NOMO-1 treated with DMSO at 0.1 percent for 48 hours (cell line): ENCODE data around the gene PRSS33.

Source experiments
- DNase-seq: peaks from one replicate; lab custom pipeline; 2025; ENCODE audit not compliant: unreplicated experiment; lab: John Stamatoyannopoulos, UW

The PRSS33 gene

DNA sequence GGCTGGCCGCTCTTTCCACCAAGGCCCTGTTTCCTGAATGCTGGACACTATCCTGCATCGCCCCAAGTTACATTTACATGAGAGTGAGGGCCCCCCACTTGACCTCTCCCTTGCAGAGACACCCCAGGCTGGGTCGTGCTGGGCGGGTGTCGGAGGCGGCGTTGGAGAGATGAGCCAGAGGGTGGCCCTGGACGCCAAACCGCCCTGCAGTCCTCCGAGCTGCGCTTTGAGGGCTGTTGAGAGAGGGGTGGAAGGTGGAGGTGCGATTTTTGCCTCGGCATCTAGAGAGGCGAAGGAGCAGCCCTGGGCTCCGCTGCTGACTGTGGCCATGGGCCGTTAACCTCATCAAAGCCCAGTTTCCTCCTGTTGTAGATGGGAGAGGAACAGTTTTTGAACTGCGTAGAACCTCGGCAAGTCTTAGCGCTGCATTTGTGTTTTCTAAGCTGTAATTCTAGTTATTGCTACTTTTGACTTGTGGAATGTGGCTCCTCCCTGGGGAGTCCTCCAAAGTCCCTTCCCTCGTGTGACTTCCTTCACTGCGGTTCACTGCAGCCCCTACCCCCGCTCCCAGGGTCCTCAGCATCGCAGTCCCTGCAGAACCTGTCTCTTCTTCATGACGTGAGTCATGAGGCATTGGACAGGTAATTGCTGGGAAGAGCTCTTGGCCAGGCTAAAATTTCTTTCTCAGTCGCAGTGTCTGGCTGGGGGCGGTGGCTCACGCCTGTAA, 9.3 kb downstream of the PRSS33 start:
- DNase-seq, result no peak

DNA sequence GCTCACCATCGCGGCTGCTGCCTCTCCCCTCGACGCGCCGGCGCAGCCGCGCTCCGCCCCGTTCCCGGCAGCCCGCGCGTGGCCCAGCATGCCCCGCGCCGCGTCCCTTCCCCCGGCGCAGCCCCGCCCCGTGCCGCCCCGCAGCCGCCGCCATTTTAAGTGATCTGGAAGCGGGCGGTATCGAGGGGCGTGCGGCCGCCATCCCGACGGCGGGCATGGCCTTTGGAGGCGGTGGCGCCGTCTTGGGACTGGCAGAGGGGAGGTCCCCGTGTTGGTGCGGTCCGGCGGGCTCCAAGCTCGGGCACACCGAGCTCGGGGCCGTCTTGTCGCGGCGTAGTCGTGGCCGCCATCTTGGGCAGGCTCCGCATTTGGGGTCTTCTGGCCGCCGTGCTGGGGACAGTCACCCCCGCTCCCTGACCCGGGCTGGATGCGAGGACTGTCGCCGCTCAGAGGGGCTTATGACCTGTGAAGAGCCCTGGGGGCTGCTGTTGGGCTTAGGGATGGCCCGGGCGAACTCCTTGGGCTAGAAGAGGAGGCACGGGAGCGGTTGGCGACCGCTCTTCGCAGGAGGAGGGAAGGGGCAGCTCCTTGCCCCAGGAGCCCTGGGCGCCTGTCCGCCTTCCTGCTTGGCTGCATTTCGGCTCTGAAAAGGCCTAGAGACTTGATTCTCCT, 10.0 kb downstream of the PRSS33 start, which contains the start of gene ELOB:
ELOB (minus strand) TSS at position 50 of the 672 bp plus-strand sequence; CDS start at position 9, 41 bp downstream.
- peak; percentile 81 for DNase-seq

DNA sequence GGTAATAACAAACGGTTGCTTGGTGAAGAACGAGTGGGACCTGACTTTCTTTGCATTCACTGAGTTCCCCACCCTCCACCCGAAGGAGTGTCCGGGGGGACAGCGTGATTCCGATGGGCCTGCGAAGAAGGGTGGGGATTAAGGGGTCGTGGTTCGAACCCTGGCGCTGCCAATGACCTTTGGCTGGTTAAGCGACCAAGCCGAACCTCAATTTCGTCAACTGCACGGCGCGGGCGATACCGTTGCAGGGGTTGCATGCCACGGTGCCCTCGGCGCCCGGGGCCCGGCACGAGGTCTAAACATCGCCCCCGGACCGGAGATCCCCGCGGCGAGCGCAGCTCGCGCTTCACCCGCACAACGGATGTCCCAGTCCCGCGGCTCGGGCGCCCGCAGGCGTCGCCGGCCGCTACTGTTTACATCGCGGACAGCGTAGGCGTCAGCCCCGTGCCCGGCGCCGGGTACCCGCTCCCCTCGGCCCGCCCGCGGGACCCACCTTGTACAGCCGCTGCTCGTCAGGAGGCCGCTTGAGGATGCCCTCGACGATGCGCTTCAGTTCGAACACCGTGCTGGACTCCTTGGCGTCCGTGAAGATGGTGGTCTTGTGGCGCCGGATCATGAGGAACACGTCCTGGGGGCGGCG, 10.7 kb downstream of the PRSS33 start:
- no peak for DNase-seq

DNA sequence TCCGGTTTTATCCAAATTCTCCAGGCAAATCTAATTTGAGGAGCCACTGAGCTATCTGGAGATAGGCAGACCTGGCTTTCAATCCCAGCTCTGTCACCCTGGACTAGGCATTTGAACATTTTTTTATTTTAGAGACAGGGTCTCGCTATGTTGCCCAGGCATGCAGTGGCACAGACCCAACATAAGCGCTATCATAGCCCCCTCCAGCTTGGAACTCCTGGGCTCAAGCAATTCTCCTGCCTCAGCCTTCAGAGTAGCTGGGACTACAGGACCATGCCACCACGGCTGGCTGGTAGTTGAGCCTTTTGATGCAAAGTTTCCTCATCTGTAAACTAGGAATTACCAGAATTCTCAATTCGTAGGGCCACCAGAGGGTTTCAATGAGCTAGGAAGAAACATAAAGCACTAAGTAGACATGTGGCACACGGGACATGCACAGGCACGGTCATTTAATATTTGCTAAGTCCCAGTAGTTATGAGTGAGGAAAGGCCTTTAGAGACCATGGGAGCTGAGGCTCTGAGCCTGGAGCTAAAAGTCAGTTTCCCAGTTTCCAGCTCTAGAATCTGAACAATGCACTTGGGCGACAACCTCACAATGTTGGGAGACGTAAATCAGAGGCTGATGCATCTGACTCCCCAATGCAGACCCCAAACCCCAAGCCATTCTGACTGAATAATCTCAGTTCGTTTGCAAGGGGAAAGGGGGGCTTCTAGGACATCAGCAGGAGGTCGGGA, 11.4 kb downstream of the PRSS33 start:
- DNase-seq, result no peak

DNA sequence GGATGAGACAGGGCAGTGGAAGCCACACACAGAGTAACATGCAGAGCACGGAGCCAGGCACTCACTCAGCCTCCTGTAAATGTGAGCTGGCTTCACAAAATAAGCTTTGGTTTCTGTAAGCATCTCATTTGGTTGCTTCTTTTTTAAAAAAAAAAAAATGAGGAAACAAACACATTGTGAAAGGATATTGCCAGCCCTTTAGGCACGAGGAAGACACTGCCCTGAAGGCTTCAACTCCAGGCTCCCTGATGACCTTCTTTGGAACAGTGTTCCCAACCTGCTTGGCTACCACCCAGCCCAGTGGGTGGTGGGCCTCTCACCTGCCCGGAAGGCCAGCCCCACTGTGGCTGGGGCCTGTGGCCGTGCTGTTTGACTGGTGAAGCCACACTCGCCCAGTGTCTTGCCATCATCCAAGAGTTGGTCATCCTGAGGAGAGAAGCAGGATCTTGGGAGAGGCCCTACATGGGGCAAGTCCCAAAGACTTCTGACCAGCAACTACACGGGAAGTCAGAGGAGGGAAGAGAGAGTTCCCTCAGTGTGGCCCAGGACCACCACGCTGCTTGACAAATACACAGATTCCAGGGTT, 12.1 kb downstream of the PRSS33 start:
- DNase-seq, result no peak

DNA sequence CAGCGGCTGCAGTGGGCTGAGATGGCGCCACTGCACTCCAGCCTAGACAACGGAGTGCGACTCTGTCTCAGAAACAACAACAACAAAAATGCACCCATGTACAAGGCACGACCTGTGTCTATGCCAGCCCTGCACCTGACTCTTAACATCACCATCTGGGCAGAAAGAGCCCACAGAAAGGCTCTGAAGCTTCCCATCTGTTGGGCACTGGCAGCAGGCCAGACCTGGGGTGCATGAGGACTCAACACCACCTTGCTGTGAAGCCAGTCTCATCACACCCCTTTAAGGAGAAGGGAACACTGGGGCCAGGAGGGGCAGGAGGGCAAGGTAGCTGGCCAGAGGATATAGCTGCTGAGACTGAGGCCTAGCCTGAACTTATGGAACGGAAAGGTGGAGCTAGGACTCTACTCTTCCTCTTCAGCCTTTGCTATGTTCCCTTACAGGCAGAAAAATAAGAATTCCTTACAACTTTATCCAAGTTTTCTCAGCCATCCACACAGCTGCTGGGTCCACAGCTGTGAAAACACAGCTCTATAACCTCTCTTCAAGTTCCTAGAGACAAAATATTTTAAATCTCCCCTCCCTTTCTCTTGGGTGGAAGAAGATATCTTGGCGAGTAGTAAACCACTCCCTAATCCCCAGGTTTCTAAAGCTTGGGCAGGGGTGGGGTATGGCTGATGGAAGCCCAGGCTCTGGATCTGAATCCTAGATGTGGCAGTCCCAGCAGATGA, 13.0 kb downstream of the PRSS33 start:
- no peak for DNase-seq

DNA sequence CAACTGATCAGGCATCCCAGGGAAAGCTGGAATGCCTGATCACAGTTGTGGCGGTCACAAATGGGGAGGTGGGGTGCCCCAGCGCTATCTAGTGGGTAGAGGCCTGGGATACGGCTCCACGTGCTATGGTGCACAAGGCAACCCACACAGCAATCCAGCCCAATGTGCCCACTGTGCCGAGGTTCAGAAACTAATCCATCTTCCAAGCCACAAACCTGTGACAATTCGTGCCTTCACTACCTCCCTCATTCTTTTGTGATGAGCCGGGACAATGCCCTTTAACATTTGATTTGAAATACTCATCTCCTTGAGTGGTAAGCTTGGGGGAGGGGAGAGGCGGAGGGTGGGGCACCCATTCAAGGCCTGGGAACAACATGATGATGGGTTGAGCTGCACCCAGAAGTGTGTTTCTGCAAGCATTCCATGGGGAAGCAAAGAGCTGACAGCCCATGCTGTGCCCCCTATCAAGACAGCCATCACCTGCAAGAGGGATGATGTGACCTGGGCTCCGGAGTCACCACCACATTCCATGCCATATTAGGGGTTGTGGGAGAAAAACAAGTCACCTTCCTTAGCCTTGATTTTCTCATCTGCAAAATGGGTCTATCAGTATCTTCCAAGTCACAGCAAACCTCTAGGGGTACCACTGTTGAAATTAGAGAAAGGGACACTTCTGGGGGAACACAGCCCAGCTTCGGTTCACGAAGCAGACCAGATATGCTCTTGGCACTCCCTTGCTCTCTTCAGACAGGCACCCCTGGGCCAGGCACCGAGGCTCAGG, 14.0 kb downstream of the PRSS33 start:
- DNase-seq, result no peak

DNA sequence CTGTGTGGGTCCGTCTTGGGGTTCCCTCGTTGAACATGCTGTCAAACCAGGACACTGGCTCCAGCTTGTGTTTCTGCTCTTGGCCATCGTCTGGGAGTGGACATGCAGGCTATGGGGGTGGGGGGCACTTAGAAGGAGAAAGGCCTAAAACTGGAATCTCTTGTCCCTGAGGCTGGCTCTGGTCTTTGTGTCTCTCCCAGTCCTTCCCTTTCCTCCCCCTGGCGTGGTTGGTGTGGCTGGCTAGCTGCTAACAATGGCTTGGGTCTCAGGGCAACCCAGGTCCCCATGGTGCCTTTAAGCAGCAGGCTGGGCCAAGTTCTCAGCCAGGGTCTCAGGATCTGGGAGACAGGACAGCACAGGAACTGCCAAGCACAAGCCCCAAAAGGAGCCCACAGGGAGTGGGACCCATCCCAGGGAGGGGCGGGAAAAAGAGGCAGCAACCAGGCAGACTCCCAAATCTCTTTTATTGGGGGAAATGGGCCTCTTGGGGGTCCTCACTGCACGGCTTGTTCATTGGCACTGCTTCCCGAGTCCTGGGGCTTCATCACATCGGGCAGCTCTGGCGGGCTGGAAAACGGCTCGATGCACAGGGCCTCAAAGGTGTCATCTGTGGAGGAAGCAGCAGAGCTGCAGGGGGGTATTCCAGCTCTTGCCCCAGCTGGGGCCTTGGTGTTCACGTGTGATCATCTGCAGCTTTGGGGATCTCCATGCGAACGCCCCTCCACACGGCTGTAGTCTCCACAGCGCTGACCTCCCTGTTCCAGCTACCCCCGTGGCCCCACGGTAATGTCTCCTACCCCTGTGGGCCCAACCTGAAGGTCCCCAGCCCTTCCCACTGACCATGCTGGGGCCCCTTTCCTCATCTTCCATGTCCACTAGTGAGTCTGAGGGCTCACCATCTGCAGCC, 15.6 kb downstream of the PRSS33 start:
- DNase-seq, result no peak

DNA sequence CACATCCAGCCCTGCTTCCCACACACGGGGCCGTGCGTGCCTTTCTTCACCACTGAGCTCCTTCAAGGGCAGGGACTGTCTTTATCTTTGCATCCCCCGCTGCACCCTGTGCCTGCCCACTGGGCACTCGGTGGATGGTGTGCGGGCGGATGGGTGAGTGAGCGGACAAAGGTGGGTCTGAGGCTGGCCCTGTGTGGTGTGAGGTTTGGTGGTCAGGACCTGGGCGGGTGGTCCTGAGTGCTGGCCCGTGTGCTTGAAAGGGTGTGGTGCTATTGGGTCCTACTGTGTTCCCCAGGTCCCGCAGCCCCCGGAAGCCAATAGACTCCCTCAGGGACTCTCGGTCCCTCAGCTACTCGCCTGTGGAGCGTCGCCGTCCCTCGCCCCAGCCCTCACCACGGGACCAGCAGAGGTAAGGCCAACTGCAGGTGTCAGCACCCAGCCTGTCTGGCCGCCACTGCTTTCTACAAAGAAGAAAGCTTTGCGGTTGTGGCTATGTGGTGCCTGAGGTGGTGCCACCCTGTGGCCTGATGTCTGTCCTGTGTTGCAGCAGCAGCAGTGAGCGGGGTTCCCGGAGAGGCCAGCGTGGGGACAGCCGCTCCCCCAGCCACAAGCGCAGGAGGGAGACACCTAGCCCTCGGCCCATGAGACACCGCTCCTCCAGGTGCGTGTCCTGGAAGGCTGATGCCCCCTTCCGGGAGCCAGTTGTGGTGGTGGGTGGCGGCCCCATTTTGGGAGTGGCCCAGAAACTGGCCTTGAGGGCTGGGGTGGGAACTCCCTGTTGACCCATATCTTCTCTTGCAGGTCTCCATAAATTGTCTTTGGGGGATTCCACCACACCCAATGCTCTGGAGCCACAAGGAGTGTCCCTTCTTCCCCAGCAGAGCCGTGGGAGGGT, 17.1 kb downstream of the PRSS33 start:
- no peak for DNase-seq

DNA sequence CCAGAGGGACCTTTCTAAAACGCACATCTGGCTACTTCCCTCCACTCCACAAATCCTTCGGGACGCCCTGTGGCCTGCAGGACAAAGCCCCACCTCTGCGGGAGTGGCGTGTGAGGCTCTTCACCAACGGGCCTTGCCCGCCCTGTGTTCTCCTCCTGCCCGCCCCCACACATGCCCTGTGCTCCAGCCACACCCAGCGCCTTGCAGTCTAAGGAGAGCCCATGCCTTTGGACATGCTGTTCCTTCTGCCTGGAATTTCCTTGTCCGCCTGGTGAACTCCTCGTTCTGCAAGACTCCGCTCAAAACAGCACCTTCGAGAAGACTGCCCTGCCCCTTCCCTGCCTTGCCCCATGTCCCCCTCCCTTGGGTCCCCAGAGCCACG, 17.7 kb downstream of the PRSS33 start:
- DNase-seq, result no peak

DNA sequence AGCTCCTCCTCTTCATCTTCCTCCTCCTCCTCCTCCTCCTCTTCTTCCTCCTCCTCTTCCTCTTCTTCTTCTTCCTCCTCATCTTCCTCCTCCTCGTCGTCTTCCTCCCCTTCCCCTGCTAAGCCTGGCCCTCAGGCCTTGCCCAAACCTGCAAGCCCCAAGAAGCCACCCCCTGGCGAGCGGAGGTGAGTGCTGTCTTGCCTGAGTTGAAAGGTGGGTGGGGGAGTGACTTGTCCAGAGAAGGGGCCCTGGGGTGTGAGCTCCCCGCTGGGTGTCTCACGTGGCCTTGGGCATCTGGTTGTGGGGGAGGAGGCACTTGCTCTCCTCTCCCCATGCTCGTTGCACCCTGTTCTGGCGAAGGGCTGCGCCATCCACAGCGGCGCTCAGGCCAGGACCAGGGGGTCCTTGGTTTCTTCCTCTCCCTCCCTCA, 18.2 kb downstream of the PRSS33 start:
- DNase-seq, result no peak

DNA sequence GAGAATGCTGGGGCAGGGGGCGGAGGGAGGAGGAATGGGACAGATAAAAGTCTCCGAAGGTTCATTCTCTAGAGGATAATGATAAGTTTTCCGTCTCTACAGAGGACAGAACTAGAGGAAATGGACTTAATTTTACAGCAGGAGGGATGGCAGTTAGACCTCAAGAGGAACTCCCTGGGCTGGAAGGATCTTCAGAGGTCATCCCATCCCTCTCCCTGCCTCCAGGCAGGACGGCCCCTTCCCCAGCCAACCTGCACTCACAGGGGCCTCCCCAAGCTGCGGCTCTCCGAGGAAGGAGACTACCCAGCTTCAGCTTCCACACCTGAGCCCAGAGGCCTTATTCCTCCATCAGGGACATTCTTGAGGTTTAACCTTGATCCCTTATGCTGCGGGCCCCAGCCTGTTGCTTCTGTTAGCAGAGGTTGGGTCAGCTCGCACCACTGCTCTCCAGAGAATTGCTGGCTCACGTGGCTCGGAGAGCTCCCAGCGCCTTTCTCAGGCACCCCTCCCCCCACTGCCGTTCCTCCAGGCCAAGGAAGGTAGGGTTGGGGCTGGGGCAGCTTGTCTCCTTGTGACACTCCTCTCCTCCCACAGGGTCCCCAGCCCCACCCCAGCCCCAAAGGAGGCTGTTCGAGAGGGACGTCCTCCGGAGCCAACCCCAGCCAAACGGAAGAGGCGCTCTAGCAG, 18.8 kb downstream of the PRSS33 start:
- DNase-seq, result no peak

DNA sequence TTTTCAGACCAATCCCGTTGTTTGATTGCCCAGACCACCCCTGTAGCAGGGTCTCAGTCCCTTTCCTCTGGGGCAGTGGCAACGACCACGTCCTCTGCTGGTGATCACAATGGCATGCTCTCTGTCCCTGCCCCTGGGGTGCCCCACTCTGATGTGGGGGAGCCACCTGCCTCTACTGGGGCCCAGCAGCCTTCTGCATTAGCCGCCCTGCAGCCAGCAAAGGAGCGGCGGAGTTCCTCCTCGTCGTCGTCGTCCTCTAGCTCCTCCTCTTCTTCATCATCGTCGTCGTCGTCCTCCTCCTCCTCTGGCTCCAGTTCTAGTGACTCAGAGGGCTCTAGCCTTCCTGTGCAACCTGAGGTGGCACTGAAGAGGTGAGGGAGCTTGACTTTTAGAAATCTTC, 19.5 kb downstream of the PRSS33 start:
- DNase-seq, result no peak

DNA sequence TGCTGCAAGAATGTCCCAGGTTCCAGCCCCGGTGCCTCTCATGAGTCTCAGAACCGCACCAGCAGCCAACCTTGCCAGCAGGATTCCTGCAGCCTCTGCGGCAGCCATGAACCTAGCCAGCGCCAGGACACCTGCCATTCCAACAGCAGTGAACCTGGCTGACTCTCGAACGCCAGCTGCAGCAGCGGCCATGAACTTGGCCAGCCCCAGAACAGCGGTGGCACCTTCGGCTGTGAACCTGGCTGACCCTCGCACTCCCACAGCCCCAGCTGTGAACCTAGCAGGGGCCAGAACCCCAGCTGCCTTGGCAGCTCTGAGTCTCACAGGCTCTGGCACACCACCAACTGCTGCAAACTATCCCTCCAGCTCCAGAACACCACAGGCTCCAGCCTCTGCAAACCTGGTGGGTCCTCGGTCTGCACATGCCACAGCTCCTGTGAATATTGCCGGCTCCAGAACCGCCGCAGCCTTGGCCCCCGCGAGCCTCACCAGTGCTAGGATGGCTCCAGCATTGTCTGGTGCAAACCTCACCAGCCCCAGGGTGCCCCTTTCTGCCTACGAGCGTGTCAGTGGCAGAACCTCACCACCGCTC, 20.1 kb downstream of the PRSS33 start:
- DNase-seq, result no peak

DNA sequence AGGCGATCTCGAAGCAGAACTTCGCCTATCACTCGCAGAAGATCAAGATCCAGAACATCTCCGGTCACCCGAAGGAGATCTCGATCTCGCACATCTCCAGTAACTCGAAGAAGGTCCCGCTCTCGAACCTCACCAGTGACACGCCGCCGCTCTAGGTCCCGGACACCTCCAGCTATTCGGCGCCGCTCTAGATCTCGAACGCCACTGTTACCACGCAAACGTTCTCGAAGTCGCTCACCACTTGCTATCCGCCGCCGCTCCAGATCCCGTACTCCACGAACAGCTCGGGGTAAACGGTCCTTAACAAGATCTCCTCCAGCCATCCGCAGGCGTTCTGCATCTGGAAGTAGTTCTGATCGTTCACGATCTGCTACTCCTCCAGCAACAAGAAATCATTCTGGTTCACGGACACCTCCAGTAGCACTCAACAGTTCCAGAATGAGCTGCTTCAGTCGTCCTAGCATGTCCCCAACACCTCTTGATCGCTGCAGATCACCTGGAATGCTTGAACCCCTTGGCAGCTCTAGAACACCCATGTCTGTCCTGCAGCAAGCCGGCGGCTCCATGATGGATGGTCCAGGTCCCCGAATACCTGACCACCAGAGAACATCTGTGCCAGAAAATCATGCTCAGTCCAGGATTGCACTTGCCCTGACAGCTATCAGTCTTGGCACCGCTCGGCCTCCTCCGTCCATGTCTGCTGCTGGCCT, 20.8 kb downstream of the PRSS33 start:
- DNase-seq, result no peak
